Stimulated activated CD8-positive, alpha-beta memory T cell treated with anti-CD3 and anti-CD28 coated beads, Interleukin-15, amount 100 ng/mL, for 24 hours (primary cell): ENCODE measurements around the gene KCNMB2.
"Not testable (repeated sequence)": the region's sequence is repeated elsewhere in the genome, so short reads cannot be mapped to it uniquely, and the experiment has no call there.

Source experiments
- DNase-seq: peaks from one replicate; pipeline ENCODE4 v3.0.0-alpha.2; 2020; ENCODE audit warnings: low read depth

The KCNMB2 gene

DNA sequence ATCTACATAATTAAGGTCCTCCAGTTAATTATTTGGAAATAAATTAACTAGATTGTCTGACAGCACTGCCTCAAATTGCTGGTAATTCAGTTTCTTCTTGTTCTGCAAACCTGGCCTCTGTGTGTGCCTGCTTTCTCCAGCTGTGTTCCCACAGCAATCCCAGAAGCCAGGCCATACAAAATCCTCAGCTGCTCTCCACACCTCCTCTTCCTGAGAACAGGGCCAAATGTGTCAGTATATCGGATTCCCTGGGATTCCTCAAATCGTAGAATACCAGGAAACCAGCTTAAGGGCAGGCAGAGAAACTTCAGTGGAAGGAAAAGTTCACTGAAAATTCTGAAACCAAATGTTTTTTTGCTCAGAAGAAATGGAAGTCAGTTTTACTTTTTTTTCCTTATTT lies 273.9 kb downstream of the KCNMB2 start:
- DNase-seq = no peak

DNA sequence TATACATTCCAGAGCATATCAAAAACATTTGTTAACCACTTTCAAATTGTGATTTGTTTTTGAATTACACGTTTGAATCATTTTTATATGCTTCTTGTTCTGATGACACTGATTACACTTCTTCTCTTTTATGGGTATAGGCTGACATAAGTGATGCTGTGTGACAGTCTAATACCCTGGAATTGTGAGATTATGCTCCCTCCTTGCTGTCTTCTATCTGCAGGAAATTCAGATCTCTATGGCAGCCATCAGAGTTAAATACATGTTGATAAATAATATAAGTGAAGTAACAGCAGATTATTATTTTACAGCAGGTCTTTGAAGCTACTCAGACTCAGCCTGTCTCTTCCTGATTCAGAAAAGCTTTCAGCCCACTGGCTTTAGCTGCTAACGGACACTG lies 286.5 kb downstream of the KCNMB2 start:
- no peak for DNase-seq

DNA sequence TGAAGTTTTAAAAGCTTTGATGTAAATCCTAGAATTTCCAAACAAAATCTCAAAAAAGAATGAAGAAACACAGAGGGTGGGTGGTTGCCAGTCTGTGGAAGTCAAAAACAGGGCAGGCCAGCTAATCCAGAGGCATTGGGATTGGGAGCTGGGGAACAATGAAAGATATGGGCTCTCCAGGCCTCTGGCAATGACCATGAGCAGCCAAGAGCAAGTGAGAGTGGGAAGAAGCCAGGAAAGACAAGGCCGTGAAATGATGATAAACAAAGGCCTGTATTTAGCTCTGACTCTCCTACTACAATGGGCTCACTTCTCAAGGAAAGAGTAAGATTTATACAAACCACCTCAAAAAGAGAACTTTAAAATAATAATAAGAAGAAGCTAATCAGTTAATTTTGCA lies 286.9 kb downstream of the KCNMB2 start:
- DNase-seq = no peak

DNA sequence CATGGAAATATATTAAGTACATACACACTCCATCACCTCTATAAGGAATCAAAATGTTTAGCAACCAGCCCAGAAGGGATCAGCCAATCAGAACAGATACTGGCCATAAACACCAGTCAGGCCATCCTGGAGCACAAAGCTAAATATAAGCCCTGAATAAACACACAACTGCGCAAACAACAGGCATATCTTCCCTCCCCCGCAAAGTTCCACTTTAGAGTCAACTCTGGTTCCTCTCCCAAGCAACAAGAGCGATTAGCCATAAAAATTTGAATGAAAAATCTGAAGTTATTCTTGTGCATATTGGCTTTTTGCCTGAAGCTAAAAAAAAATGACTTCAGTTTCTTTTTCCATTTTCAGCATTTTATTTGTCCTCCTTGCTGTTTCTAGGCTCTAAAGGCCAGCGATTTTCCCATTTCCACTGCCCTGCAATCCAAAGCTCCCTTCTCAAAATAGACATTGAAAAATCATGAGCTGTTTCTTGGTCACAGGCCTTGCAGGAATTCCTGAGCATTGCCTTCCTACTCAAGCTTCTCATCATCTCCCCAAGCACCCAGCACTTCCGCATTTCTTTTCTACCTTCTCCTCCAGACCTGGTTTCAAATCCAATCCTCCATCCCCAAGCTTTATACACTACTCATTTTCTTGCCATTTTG lies 287.5 kb downstream of the KCNMB2 start:
- no peak for DNase-seq

DNA sequence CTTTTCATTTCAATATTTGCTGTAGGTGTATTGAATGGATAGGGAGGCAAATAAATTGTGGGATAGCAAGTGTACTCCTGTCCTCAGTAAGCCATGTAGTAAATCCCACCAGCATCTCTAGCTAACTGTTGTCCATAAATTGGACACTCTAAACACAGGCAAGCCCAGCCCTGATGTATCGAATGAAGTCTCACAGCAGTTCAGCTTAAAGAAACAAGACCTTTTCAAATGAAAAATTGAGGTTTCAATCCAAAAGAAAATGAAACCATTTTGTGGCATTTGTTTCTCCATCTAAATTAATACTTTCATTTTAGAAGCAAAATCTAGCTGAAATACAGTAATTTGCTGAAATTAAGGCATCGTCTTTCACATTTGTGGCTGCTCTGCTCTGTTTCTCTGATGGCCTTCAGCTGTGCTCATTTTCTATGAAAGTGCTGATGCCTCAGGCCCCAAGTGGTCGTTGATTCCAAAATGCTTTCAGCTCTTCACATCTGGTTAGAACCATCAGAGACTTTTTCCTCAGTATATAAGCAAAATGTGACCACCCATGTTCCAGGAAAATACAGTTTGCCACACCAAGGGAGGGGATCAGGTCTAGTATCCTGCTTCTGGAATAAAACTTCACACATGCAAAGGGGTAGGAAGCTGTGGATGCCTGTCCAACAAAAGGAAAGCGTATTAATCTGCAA lies 290.3 kb downstream of the KCNMB2 start:
- no peak for DNase-seq

DNA sequence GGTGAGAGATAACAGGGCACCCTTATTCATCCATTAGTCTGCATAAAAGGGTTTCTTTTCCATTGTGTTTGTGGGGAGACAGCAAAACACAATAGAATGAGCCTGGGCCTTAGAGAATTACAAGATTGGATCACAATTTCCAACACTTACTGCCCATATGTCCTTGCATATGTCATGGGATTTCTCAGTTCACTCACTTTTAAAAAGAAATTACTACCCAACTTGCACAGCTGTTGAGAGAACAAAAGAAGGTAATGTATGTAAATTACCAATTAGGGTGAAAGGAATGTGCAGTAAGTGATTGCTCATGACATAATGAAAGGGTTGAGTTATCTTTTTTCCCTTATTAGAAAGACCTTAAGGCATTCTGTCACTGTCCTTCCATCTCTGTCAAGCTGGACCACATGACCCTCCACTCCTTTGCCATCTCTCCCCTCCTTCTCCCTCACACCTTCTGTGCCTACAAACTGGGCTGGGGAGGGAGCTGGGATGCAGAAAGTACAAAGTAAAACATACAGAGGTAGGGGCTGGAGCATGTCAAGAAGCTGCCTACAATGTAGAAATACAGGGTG lies 291.1 kb downstream of the KCNMB2 start:
- no peak for DNase-seq

DNA sequence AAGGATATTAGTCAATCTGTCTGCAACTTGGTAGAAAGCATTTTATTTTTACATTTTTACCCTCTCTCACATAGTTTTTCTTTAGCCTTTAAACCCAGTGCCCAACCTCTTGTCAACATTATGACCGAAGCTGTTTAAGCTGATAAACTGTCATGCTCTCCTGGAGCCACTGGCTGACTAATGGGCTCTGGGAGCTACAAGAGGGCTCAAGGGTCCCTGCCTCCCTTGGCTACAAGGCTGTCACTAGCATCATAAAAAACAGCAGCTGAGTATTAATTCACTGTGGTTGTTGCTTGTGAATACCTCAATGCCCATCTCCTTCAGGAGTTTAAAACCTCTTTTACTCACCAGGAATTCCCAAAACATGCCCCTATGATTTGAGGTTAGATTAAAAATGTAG lies 297.5 kb downstream of the KCNMB2 start:
- no peak for DNase-seq

DNA sequence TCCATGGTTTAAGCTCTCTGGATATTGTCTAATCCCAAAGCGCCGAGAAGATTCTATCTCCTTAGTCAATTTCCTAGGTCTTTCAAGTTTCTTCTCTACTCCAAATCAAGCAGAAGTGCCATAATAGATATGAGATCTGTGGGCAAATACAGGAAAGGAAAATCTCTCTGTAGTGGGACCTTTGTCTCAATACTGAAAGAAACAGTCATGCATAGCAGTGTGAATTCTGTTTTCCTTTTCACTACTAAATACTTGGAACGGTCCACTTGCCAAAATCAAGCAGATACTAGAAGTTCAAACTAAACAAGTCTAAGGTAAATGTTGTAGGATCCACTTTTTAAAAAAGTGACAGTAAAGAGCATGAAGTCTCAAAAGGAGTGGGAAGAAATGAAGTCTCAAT lies 298.8 kb downstream of the KCNMB2 start:
- no peak for DNase-seq

DNA sequence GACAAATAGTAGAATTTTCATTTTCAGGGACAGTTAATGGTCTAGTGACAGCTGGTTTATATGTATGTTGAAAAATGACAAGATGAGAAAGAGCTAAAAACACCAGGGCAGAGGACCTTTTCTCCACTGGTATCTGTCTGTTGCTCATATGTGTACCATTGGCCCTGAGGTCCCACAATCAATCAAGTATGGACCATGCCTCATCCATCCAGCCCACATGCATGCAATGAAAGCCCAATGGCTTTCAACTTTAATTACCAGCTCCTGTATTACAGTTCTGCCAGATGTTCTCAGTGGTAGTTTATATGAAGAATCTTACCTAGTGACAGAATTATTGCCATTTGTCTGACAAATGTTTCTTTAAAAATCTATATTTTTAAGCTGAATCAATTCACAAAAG lies 301.3 kb downstream of the KCNMB2 start:
- no peak for DNase-seq

DNA sequence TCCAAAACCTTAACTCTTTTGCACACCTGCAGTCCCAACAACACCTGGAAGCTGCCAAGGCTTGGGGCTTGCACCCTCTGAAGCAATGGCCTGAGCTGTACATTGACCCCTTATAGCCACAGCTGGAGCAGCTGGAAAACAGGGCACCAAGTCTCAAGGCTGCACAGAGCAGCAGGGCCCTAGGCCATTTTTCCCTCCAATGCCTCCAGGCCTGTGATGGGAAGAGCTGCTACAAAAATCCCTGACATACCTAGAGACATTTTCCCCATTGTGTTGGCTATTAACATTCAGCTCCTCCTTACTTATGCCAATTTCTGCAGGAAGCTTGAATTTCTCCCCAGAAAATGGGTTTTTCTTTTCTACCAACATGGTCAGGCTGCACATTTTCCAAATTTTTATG lies 304.4 kb downstream of the KCNMB2 start:
- DNase-seq = no peak

DNA sequence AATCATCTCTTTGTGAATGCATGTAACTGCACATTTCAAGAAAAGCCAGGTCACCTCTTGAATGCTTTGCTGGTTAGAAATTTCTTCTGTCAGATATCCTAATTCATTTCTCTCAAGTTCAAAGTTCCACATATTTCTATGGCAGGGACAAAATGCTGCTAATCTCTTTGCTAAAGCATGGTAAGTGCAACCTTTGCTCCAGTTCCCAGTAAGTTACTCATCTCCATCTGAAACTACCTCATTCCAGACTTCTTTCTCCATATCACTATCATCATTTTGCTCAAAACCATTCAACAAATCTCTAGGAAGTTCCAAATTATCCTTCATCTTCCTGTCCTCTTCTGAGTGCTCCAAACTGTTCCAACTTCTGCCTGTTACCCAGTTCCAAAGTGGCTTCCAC lies 304.8 kb downstream of the KCNMB2 start:
- no peak for DNase-seq

DNA sequence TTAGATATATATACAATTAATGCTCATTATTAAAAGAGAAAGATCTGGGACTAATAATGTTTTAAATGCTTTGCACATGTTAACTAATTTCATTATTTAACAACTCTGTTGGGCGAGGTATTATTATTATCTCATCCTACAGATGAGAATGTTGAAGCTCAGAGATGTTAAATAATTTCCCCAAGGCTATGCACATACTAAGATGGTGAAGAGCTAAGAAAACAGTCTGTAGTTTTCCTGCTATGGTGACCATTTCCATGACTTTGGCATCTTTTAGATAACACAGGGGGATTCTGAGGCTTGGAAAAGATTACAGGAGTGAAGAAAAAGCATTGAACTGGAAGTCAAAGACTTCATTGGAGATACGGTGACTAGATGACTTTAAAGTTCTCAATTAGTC lies 308.7 kb downstream of the KCNMB2 start:
- DNase-seq = no peak

DNA sequence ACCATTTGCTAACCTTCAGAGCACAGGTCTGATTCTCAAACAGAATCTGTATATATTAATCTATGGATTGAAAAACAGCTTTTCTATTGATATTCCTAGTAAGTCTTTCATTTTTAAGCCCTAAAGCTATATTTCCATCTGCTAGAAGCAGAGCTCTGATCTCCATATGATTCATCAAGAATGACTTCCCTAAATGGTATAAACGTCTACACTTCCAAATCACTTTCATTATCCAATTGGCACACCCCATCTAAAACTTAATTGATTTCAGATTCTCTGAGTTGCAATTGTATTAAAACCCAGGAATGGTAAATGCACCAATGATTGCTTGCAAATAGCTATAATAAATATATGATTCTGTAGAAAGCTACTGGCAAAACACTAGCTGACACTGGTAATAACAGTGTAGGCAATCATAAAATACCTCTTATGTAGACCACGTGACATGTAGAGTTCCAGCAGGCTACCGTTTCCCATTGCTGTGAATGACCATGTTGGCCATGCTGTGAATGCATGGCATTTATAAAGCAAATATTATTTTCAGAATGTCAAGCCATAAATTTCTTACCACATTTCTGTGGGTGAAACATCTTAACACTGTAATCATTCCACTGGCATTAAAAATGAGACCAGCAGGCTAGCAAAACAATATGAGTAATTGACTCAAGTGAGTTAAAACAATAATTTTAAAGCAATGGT lies 309.3 kb downstream of the KCNMB2 start:
- DNase-seq = no peak

DNA sequence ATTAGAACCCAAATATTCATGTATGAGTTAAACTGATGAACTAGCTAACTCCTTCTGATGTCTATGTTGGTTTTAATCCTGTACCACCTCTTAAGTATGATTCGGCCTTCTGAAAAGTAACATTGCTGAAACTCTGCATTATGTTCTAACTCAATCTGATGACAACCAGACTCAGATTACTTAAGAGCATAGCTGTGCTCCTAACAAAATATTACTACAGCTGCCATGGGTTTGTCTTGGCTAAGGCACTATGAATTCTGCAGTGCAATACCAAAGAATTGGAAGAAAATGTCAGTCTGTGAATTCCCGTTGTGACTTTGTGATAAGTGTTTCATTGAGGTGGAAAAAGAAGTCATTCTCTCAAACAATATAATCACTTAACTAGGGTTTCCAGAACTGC lies 311.0 kb downstream of the KCNMB2 start:
- no peak for DNase-seq

DNA sequence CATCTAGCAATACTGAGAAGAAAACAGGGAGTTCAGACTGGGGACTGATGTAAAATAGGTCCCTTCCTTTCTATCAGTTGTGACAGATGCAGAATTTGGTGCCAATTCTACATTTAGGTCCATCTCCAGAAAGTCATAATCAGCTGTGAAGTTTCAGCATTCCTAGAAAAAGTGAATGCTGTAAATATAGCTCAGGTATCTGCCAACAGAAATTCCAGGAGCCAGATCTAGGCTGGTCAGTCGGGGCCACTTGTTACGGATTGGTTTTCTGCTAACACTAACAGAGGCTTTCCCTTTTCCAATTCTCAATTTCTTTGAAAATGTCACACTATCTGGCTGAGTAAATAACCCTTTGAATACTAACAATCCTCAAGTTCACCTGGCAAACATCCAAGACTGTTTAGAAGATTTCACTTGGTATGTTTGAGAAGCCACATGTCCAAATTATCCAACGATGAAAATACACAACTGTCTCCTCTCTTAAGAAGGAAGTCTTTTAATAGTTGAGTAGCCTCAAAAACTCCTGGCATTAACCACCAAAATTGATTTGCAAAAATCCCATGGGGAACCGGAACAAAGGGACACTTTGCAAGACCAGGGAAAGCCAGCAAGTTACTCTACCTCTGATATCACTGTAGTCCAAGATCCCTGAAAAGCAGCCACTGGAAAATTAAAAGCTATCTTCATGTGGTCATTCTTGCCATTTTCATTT lies 313.1 kb downstream of the KCNMB2 start:
- DNase-seq = no peak

DNA sequence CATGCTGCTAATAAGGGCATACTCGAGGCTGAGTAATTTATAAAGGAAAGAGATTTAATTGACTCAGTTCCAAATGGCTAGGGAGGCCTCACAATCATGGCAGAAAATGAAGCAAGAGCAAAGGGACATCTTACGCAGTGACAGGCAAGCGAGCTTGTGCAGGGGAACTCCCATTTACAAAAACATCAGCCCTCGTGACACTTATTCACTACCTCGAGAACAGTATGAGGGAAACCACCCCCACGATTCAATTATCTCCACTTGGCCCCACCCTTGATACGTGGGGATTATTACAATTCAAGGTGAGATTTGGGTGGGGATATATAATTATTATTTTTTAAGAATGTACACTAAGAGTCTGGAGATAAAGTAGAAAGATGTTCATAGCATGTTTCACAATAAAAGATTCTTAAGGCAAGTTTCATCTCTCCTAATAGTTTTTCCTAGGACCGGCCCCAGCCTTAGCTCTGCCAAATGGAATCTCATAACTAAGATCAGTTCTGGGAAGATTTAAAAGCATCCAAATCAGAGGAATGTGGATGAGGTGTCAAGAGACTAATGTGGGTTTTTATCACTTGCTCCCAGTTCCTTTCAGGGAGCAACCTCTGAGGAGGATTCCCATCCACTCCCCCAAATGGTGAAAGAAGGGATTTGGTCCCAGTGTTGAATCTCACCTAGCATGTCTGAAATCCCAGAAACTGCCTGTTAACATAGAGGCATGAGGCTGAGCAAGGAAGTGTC lies 314.4 kb downstream of the KCNMB2 start:
- DNase-seq = no peak

DNA sequence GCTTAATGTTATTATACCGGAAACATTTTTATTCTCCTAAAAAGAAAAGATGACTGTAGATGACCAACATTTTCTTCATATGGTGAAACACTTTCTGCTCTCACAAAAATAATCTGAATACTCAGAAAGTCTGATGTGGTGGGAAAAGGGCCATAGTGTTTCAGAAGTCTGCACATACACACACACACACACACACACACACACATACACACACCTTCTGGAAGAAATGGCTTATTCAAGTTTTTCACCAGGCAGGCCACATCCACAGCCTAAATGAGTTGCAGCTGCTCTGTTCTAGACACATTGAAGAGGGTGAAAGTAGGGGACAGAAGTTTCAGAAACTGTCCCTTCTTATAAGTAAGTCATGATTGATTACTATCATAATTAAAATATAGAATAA lies 315.3 kb downstream of the KCNMB2 start:
- DNase-seq = no peak

DNA sequence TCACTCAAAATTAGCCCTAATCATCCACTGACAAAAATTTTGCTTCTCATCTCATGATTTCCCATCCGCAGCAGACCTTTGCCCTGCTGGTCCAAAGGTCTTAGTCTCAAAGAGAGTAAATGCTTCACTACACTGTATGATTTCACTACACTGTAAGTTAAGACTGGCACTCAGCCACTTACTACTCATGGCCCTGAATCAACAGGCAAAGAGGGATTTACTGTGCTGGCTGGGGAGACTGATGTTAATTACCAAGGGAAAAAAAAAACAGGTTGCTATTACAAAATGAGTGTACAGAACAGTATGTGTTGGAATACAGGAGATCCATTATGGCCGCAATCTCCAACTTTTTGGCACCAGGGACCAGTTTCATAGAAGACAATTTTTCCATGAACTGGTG lies 320.6 kb downstream of the KCNMB2 start:
- no peak for DNase-seq

DNA sequence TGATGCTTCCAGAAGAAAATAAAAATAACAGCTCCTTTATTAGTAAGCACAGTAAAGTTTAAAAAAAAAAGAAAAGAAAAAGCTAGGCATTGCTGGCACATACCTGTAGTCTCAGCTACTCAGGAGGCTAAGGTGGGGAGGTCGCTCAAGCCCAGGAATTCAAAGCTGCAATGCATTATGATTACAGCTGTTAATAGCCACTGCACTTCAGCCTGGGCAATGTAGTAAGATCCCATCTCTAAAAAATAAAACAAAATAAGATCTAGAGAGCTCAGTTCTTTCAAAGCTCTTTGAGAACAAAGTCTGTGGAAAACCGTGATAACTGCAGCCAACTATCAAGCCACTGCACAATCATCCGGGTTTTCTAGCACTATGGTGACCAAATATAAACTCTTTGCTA lies 323.1 kb downstream of the KCNMB2 start:
- DNase-seq = no peak

DNA sequence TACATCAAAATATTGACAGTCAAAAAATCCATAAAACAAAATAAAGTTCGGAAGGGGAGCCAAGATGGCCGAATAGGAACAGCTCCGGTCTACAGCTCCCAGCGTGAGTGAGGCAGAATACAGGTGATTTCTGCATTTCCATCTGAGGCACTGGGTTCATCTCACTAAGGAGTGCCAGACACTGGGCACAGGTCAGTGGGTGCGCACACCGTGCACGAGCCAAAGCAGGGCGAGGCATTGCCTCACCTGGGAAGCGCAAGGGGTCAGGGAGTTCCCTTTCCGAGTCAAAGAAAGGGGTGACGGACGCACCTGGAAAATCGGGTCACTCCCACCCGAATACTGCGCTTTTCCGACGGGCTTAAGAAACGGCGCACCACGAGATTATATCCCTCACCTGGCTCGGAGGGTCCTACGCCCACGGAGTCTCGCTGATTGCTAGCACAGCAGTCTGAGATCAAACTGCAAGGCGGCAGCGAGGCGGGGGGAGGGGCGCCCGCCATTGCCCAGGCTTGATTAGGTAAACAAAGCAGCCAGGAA lies 323.7 kb downstream of the KCNMB2 start:
- not testable (repeated sequence) for DNase-seq

DNA sequence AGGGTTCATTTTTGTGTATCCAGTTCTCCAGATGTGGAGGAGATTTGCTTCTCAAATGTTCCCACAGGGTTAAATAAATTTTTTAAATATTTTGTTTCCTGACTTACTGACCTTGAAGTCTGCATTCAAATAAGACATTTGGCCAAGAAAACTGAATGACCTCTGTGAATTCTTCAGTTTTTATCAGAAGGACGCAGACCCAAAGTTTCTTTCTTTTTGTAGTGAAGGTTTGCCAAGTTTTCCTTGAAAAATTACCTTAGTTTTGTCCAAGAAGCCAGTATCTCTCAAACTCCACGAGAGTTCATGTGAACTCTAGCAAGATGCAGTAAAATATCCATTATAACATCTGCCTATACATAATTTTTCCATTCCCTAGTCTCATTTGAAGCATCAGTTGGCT lies 332.4 kb downstream of the KCNMB2 start:
- DNase-seq = no peak

DNA sequence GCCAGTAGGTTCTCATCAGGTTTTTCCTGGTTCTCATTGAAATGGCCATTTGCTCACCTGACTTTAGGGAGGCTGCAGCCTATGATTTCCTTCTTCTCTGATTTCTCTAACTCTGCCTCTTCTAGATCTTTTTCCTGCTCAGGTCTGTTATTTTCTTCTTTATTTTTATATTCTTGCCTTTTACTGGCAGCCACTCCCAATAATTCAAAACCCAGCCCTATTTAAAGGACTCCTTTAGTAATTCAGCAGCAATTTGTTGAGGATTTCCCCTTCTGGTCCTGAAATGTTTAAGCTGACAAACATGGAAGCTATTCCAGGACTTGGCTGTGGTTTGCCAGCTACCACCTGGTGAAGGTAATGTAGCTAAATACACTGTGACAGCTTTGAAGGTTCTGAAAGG lies 333.8 kb downstream of the KCNMB2 start:
- DNase-seq = no peak
